Measurements from ENCODE around the gene TELO2. TPM values are rescaled to one million over a fixed set of nuclear protein-coding genes. Genes with fewer than 3 reads are reported as not detected.

Gene TELO2
- polyA plus RNA-seq, 3 donors, result 7.3 to 58.1 (median 11.4) TPM

- no peaks in the 10 kb centered on the region for H3K4me1 ChIP-seq (ENCODE audit: control insufficient read depth in 1 of 2, insufficient read depth in 2 of 2, low read length in 2 of 2)
- Mint-ChIP-seq H3K27me3 (ENCODE audit: low read depth in 3 of 3) (peaks cover 0 to 1% (median 1%) of the 10 kb centered on the region in 3 donors), H3K36me3 (peaks cover 0 to 25% of the 10 kb centered on the region in 2 donors), H3K9me3 (no peaks in the 10 kb centered on the region), H3K27ac (no peak overlapping the region), H3K4me3 (no peak overlapping the region), H3K4me1 (no peaks in the 10 kb centered on the region)
- no peaks in the 10 kb centered on the region for H3K9me3 ChIP-seq (replicated peaks in 1 of 2; ENCODE audit: control insufficient read depth in 1 of 2, insufficient read depth in 1 of 2, low read length in 2 of 2)
- no peak for DNase-seq
- intact Hi-C loops (cut with micrococcal nuclease), result no loop called here
- TF ChIP-seq, protein P1, sequence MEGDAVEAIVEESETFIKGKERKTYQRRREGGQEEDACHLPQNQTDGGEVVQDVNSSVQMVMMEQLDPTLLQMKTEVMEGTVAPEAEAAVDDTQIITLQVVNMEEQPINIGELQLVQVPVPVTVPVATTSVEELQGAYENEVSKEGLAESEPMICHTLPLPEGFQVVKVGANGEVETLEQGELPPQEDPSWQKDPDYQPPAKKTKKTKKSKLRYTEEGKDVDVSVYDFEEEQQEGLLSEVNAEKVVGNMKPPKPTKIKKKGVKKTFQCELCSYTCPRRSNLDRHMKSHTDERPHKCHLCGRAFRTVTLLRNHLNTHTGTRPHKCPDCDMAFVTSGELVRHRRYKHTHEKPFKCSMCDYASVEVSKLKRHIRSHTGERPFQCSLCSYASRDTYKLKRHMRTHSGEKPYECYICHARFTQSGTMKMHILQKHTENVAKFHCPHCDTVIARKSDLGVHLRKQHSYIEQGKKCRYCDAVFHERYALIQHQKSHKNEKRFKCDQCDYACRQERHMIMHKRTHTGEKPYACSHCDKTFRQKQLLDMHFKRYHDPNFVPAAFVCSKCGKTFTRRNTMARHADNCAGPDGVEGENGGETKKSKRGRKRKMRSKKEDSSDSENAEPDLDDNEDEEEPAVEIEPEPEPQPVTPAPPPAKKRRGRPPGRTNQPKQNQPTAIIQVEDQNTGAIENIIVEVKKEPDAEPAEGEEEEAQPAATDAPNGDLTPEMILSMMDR (IDR thresholded peaks at IDR 0.05), result no peak
- peaks cover 0 to 4% of the 10 kb centered on the region in 2 donors for H3K36me3 ChIP-seq (replicated peaks in 1 of 2; ENCODE audit: control insufficient read depth in 1 of 2, insufficient read depth in 2 of 2, low read length in 2 of 2)
- no peaks in the 10 kb centered on the region for H3K27me3 ChIP-seq (ENCODE audit: control insufficient read depth in 2 of 2, insufficient read depth in 2 of 2, low read length in 2 of 2)
- no peak overlapping the region for H3K9ac ChIP-seq (ENCODE audit: insufficient read depth, low read length, poor library complexity, severe bottlenecking)
- no peak overlapping the region for H3K27ac ChIP-seq (ENCODE audit: low read depth in 1 of 2, low read length in 2 of 2)
- H3K4me3 ChIP-seq (replicated peaks in 1 of 3; ENCODE audit: low read depth in 2 of 3, low read length in 3 of 3), result no peak overlapping the region
- H4K20me1 ChIP-seq (ENCODE audit: insufficient read depth, low read length), result no peaks in the 10 kb centered on the region
- WGBS (ENCODE audit: insufficient coverage), result 100% methylated on average over 5 of the region's 16 CpGs
- no peaks in the 10 kb centered on the region for H3K79me2 ChIP-seq (ENCODE audit: insufficient read depth, low read length)
- H2AFZ ChIP-seq (ENCODE audit: insufficient read depth, low read depth, low read length, poor library complexity, severe bottlenecking), result no peak overlapping the region
- H3K4me2 ChIP-seq (replicated peaks; ENCODE audit: extremely low read depth, low read length, poor library complexity, severe bottlenecking), result no peak overlapping the region
These were observed 63.9 kb downstream of the TELO2 start for GRCh38 chr16:1557074-1557473.

GRCh38 chr16:1557576-1557975, 64.4 kb downstream of the TELO2 start:
- 94% methylated on average over 8 of the region's 11 CpGs for WGBS (ENCODE audit: insufficient coverage)
- no peak overlapping the region for H3K27ac ChIP-seq (ENCODE audit: low read depth in 1 of 2, low read length in 2 of 2)
- no peaks in the 10 kb centered on the region for H3K79me2 ChIP-seq (ENCODE audit: insufficient read depth, low read length)
- no peak overlapping the region for H3K4me3 ChIP-seq (replicated peaks in 1 of 3; ENCODE audit: low read depth in 2 of 3, low read length in 3 of 3)
- peaks cover 0 to 4% of the 10 kb centered on the region in 2 donors for H3K36me3 ChIP-seq (replicated peaks in 1 of 2; ENCODE audit: control insufficient read depth in 1 of 2, insufficient read depth in 2 of 2, low read length in 2 of 2)
- intact Hi-C loops (cut with micrococcal nuclease), result no loop called here
- peaks cover 0 to 21% of the 10 kb centered on the region in 2 donors for H3K36me3 Mint-ChIP-seq
- H3K4me2 ChIP-seq (replicated peaks; ENCODE audit: extremely low read depth, low read length, poor library complexity, severe bottlenecking), result no peak overlapping the region
- no peaks in the 10 kb centered on the region for H3K4me1 Mint-ChIP-seq
- no peak overlapping the region for H3K9ac ChIP-seq (ENCODE audit: insufficient read depth, low read length, poor library complexity, severe bottlenecking)
- no peaks in the 10 kb centered on the region for H3K4me1 ChIP-seq (ENCODE audit: control insufficient read depth in 1 of 2, insufficient read depth in 2 of 2, low read length in 2 of 2)
- TF ChIP-seq, protein P1 (IDR thresholded peaks at IDR 0.05), result no peak
- peaks cover 0 to 1% (median 0%) of the 10 kb centered on the region in 3 donors for H3K27me3 Mint-ChIP-seq (ENCODE audit: low read depth in 3 of 3)
- H3K9me3 ChIP-seq (replicated peaks in 1 of 2; ENCODE audit: control insufficient read depth in 1 of 2, insufficient read depth in 1 of 2, low read length in 2 of 2), result no peaks in the 10 kb centered on the region
- no peak overlapping the region for H3K27ac Mint-ChIP-seq
- no peak overlapping the region for H3K4me3 Mint-ChIP-seq
- no peak overlapping the region for H2AFZ ChIP-seq (ENCODE audit: insufficient read depth, low read depth, low read length, poor library complexity, severe bottlenecking)
- no peaks in the 10 kb centered on the region for H4K20me1 ChIP-seq (ENCODE audit: insufficient read depth, low read length)
- DNase-seq, result no peak
- no peaks in the 10 kb centered on the region for H3K27me3 ChIP-seq (ENCODE audit: control insufficient read depth in 2 of 2, insufficient read depth in 2 of 2, low read length in 2 of 2)
- no peaks in the 10 kb centered on the region for H3K9me3 Mint-ChIP-seq

Measured in CD14-positive monocyte (primary cell).